ENCODE results near the gene PPP3R1. TPM values are rescaled to one million over a fixed set of nuclear protein-coding genes. Genes with fewer than 3 reads are reported as not detected.

Gene PPP3R1
- total and polyA plus RNA-seq, 2 experiments from 2014 or later: 7.9 to 49.6 TPM

DNA sequence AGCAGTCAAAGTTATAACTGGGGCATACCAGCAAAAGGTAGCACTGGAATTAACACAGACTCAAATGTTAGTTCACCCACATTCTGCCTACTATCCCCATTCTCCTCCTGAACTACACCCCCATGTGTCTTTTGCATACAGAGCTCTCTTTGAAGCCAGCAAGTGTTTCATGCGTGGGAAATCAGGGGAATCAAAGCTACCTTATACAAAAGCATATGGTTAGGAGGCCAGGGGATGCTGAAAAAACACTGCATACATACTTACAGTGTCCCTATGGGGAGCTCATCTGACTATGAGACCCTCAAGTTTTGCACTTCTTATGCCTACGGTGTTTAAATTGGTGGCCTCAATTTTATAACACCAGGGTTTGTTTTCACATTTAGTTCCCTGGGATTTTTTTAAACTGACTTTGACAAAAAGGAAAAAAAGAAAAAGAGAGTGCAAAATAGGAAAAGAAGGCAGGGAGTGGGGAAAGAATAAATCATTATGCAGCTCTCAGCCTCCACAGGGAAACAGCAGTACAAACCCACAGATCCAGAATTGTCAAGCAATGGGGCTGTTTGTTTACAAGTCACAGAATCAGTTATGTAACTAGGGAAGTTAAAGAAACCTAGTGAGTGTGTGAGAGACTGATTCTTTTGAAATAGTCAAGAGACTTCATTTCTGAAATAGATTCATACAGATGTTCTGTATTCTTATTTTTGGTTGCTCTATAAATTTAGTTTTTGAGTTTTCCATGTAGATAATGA, 20.1 kb upstream of the PPP3R1 start (continued):
- TF ChIP-seq, protein P1, sequence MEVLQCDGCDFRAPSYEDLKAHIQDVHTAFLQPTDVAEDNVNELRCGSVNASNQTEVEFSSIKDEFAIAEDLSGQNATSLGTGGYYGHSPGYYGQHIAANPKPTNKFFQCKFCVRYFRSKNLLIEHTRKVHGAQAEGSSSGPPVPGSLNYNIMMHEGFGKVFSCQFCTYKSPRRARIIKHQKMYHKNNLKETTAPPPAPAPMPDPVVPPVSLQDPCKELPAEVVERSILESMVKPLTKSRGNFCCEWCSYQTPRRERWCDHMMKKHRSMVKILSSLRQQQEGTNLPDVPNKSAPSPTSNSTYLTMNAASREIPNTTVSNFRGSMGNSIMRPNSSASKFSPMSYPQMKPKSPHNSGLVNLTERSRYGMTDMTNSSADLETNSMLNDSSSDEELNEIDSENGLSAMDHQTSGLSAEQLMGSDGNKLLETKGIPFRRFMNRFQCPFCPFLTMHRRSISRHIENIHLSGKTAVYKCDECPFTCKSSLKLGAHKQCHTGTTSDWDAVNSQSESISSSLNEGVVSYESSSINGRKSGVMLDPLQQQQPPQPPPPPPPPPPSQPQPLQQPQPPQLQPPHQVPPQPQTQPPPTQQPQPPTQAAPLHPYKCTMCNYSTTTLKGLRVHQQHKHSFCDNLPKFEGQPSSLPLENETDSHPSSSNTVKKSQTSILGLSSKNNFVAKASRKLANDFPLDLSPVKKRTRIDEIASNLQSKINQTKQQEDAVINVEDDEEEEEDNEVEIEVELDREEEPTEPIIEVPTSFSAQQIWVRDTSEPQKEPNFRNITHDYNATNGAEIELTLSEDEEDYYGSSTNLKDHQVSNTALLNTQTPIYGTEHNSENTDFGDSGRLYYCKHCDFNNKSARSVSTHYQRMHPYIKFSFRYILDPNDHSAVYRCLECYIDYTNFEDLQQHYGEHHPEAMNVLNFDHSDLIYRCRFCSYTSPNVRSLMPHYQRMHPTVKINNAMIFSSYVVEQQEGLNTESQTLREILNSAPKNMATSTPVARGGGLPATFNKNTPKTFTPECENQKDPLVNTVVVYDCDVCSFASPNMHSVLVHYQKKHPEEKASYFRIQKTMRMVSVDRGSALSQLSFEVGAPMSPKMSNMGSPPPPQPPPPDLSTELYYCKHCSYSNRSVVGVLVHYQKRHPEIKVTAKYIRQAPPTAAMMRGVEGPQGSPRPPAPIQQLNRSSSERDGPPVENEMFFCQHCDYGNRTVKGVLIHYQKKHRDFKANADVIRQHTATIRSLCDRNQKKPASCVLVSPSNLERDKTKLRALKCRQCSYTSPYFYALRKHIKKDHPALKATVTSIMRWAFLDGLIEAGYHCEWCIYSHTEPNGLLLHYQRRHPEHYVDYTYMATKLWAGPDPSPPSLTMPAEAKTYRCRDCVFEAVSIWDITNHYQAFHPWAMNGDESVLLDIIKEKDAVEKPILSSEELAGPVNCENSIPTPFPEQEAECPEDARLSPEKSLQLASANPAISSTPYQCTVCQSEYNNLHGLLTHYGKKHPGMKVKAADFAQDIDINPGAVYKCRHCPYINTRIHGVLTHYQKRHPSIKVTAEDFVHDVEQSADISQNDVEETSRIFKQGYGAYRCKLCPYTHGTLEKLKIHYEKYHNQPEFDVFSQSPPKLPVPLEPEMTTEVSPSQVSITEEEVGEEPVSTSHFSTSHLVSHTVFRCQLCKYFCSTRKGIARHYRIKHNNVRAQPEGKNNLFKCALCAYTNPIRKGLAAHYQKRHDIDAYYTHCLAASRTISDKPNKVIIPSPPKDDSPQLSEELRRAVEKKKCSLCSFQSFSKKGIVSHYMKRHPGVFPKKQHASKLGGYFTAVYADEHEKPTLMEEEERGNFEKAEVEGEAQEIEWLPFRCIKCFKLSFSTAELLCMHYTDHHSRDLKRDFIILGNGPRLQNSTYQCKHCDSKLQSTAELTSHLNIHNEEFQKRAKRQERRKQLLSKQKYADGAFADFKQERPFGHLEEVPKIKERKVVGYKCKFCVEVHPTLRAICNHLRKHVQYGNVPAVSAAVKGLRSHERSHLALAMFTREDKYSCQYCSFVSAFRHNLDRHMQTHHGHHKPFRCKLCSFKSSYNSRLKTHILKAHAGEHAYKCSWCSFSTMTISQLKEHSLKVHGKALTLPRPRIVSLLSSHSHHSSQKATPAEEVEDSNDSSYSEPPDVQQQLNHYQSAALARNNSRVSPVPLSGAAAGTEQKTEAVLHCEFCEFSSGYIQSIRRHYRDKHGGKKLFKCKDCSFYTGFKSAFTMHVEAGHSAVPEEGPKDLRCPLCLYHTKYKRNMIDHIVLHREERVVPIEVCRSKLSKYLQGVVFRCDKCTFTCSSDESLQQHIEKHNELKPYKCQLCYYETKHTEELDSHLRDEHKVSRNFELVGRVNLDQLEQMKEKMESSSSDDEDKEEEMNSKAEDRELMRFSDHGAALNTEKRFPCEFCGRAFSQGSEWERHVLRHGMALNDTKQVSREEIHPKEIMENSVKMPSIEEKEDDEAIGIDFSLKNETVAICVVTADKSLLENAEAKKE (CRISPR knock-in tag; IDR thresholded peaks at IDR 0.05): no peak

DNA sequence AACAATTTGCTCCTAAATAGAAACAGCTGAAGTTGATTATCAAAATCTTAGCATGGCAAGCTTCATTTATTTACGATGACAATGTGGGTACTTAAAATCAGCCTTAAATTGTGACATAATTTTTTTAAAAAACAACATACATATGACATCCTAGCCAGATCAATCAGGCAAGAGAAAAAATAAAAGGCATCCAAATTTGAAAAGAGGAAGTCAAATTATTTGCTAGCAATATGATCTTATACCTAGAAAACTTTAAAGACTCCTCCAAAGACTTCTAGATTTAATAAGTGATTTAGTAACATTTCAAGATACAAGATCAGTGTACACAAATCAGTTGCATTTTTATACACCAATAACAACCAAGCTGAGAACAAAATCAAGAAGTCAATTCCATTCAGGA, 14.3 kb upstream of the PPP3R1 start:
- Histone ChIP-seq H3K4me2 (no peak overlapping the region), H3K4me1 (ENCODE audit: insufficient read depth) (no peaks in the 10 kb centered on the region), H3K27me3 (ENCODE audit: insufficient read depth) (no peaks in the 10 kb centered on the region), H3F3A (replicated peaks; ENCODE audit: low read depth) (no peaks in the 10 kb centered on the region), H3K4me3 (no peak overlapping the region), H3K36me3 (ENCODE audit: insufficient read depth) (no peaks in the 10 kb centered on the region), H3K79me2 (replicated peaks; ENCODE audit: insufficient read depth) (no peaks in the 10 kb centered on the region), H3K9me2 (ENCODE audit: insufficient read depth) (no peaks in the 10 kb centered on the region), H4K20me1 (replicated peaks; ENCODE audit: insufficient read depth) (no peaks in the 10 kb centered on the region), H3K27ac (ENCODE audit: low read depth) (no peak overlapping the region), H2AFZ (no peak overlapping the region)
- Mint-ChIP-seq H3K4me1 (no peaks in the 10 kb centered on the region; the same call in 2 of the 3 replicates), H3K9me3 (no peaks in the 10 kb centered on the region), H3K27me3 (ENCODE audit: insufficient read depth, low read depth, poor library complexity) (peaks cover 3% of the 10 kb centered on the region), H3K36me3 (ENCODE audit: low read depth) (no peaks in the 10 kb centered on the region), H3K4me3 (no peak overlapping the region), H3K27ac (no peak overlapping the region)
- DNase-seq (ENCODE audit: low spot score) (no peak), ATAC-seq (no peak)
- TF ChIP-seq, protein P2, sequence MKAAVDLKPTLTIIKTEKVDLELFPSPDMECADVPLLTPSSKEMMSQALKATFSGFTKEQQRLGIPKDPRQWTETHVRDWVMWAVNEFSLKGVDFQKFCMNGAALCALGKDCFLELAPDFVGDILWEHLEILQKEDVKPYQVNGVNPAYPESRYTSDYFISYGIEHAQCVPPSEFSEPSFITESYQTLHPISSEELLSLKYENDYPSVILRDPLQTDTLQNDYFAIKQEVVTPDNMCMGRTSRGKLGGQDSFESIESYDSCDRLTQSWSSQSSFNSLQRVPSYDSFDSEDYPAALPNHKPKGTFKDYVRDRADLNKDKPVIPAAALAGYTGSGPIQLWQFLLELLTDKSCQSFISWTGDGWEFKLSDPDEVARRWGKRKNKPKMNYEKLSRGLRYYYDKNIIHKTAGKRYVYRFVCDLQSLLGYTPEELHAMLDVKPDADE (IDR thresholded peaks at IDR 0.05): no peak
- TF ChIP-seq EZH2 (IDR thresholded peaks at IDR 0.05; ENCODE audit: low read depth, unreplicated experiment) (no peak), ZNF114 (CRISPR knock-in tag; IDR thresholded peaks at IDR 0.05) (no peak), POLR2AphosphoS5 (IDR thresholded peaks at IDR 0.05; ENCODE audit: low read depth) (no peak), NANOG (IDR thresholded peaks at IDR 0.05; ENCODE audit: borderline replicate concordance) (no peak), EZH2phosphoT487 (IDR thresholded peaks at IDR 0.05; ENCODE audit: unreplicated experiment) (no peak)
- TF ChIP-seq, protein P1 (CRISPR knock-in tag; IDR thresholded peaks at IDR 0.05): no peak
